HG03175 (cell line): Measurements from ENCODE around the gene CD82.
A peak's percentile ranks its signal among the peaks of the same experiment; 100 is the strongest.

Source experiments
- ATAC-seq: cut with Tn5 transposase; IDR thresholded peaks from one replicate; pipeline ENCODE4 v1.9.1; 2021; ENCODE audit warnings: mild to moderate bottlenecking, moderate library complexity; ENCODE audit not compliant: unreplicated experiment

CD82 gene

GRCh38 chr11:44565211-44565952 lies at the start of gene CD82:
Gene CD82 (plus strand): TSS chr11:44565663. CDS start chr11:44594663, 29,000 bp downstream.
- peak; percentile 82 for ATAC-seq

GRCh38 chr11:44516688-44517507 lies 48.6 kb upstream of the CD82 start:
- ATAC-seq, result no peak

GRCh38 chr11:44517541-44517940 lies 47.9 kb upstream of the CD82 start:
- no peak for ATAC-seq

GRCh38 chr11:44518968-44519550 lies 46.4 kb upstream of the CD82 start:
- ATAC-seq, result no peak

GRCh38 chr11:44519989-44520737 lies 45.3 kb upstream of the CD82 start:
- ATAC-seq, result no peak

GRCh38 chr11:44521148-44521547 lies 44.3 kb upstream of the CD82 start:
- ATAC-seq, result no peak

GRCh38 chr11:44522294-44522693 lies 43.2 kb upstream of the CD82 start:
- ATAC-seq, result no peak

- ATAC-seq, result no peak
Observed at GRCh38 chr11:44524346-44524745, 41.1 kb upstream of the CD82 start.

- ATAC-seq, result no peak
Observed at GRCh38 chr11:44524751-44525201, 40.7 kb upstream of the CD82 start.

GRCh38 chr11:44525473-44526252 lies 39.8 kb upstream of the CD82 start:
- no peak for ATAC-seq

GRCh38 chr11:44526438-44526837 lies 39.0 kb upstream of the CD82 start:
- no peak for ATAC-seq

- ATAC-seq, result no peak
Observed at GRCh38 chr11:44527476-44527875, 38.0 kb upstream of the CD82 start.

GRCh38 chr11:44528103-44528502 lies 37.4 kb upstream of the CD82 start:
- no peak for ATAC-seq

- no peak for ATAC-seq
Observed at GRCh38 chr11:44528581-44528980, 36.9 kb upstream of the CD82 start.

- no peak for ATAC-seq
Observed at GRCh38 chr11:44529895-44530412, 35.5 kb upstream of the CD82 start.

GRCh38 chr11:44530413-44531115 lies 34.9 kb upstream of the CD82 start:
- ATAC-seq, result no peak

- no peak for ATAC-seq
Observed at GRCh38 chr11:44531116-44531504, 34.4 kb upstream of the CD82 start.

GRCh38 chr11:44531636-44532035 lies 33.8 kb upstream of the CD82 start:
- no peak for ATAC-seq

- no peak for ATAC-seq
Observed at GRCh38 chr11:44532809-44533208, 32.7 kb upstream of the CD82 start.
